DMS153 treated with DMSO at 0.1 percent for 48 hours (cell line): Measurements from ENCODE around the gene POLR3H.

Source experiments
- DNase-seq: peaks from one replicate; lab custom pipeline; 2025; ENCODE audit not compliant: unreplicated experiment; lab: John Stamatoyannopoulos, UW

The POLR3H gene

DNA sequence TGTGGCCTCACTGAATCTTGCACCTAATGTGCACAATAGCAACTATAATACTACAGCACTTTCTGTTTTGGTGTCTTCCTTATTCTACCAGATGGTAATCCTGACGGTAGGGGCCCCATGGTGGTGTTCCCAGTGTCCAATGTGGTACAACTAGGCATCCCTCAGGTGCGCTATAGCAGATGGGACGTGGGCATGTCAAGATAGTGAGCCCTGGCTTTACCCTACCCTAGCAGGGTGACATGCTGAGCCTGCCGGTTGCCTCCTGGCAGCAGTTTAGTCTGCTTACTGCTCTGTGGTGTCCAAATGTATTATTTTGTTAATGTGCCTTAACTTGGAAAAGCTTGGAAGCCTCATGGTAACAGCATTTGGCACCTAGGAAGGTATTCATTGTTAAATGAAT, 56.2 kb downstream of the POLR3H start:
- DNase-seq: no peak

DNA sequence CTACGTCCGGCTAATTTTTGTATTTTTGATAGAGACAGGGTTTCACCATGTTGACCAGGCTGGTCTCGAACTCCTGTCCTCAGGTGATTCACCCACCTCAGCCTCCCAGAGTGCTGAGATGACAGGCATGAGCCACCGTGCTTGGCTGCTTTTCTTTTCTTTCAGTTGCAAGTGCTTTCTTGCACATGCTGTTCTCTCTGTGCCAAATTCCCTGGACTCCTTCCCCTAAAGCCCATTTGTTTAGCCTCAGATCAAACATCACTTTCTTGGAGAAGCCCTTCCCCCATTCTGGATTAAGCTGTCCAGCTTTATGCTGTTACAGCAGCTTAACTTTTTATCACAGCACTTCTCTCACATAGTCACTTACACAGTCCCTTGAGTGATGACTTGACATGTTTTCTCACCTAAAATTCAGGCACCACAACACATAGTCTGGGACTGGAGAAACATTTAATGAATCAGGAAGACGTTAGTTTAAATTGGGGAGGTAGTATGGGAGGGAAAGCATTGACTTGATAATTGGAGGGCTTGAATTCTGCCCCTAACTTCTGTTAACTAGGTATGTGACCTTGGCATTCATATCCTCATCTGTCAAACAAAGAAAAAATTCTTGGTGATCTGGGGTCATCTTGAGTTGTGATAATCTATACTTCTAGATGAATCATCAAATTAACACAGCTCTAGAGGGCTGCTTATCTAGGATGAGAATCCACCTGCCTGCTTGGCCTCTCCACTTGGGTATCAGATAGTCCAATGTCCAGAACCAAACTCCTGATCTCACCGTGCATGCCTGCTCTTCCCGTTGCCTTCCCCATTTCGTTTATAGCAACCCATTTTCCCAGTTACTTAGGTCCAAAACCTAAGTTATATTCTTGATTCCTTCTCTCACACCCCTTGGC, 57.0 kb downstream of the POLR3H start:
- DNase-seq: no peak

DNA sequence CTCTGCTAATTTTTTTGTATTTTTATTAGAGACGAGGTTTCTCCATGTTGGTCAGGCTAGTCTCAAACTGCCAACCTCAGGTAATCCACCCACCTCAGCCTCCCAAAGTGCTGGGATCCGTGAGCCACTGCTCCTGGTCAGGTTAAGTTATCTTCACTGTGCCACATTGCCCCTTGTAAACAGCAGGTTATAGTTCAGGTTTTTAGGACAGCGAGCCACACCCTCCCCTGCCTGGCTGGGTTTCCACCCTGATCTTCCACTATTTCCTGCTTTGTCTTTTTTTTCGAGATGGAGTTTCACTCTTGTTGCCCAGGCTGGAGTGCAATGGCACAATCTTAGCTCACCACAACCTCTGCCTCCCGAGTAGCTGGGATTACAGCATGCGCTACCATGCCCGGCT, 59.2 kb downstream of the POLR3H start:
- DNase-seq: no peak

DNA sequence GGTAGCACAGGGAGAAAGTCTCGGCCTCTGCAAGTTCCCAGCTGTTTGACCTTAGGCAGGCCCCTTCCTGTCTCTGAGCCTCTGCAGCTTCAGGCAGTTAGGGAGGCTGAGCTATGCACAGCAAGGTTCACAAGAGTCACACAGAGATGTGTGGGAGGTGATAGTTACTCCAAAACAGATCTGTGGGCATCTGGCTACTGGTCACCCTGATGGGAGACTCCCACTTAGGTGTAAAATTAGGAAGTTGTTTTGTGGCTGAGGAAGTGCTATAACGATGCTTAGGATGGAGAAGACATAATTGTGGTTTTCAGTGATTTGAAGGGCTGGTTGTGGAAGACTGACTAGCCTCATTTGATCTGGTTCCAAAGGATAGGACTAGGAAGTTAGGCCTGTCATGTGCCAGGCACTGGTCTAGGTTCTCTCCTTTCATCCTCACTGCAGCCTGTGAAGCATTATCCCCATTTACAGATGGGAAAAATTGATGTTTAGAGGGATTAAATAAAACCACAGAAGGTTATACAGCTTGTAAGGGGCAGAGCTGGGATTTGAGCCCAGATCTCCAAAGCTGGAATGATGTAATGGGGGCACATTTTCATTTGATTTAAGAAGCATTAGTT, 61.8 kb downstream of the POLR3H start:
- DNase-seq: no peak

DNA sequence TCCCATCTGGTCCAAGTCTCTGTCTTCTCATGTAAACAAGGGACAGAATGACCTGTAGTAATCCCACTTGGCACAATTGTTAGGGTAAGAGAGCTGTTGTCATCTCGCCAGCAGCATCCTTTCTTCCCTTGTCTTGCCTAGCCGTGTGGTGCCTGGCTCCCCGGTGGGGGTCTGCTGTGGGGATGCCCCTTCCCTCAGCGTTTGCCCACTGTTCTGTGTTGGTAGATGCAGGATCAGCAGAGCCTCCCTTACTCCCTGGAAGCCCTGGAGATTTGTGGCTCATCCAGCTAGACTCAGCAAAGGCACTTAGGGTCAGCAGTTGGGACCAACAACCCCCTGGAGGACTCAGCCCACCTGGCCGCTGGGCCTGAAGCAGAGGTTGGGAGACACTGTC, 62.3 kb downstream of the POLR3H start:
- DNase-seq: no peak

DNA sequence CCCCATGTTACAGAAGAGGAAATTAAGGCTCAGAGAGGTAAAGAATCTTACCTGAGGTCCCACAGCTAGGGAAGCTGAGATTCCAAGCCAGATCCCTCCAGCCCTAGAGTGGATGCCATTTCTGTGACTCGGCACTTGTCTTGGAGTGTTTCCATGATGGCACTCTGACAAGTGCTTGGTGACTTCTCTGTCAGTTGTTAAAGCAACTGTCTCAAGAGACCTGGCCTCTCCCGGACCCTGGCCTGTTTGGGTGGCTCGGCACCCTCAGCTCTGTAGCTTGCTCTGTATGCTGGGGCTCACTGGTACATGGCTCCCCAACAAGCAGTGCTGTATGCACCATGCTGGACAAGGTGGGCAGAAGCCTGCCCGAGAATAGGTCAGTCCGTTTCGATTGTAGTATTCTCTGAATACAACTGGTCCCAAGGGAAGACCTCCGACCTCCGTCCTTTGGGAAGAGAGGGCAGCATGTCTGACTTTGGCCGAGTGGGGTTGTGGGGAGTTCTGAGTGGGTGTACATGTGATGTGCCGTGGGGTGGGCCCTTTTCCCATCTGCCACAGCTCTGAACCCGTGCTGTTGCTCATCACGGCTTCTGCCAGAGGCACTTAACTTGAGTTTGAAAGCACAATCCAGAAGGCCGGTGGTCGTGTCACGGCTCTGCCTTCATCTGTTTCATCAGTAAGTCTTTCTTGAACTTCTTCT, 63.0 kb downstream of the POLR3H start:
- DNase-seq: no peak

DNA sequence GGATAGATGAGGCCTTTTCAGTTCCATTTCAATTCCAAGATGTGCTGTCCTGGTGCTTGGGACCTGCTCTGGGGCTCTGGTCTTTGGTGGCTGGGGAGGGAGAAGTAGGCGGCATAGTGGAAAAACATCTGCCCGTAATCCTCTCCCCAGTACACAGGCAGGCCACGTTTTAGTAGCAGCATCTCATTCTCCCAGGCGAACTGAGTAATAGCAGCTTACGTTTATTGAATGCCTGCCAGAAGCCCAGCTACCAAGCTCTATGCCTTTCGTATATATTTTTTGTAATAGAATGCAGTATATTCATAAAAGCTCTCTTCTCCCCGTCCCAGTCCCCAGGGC, 63.9 kb downstream of the POLR3H start:
- no peak for DNase-seq

DNA sequence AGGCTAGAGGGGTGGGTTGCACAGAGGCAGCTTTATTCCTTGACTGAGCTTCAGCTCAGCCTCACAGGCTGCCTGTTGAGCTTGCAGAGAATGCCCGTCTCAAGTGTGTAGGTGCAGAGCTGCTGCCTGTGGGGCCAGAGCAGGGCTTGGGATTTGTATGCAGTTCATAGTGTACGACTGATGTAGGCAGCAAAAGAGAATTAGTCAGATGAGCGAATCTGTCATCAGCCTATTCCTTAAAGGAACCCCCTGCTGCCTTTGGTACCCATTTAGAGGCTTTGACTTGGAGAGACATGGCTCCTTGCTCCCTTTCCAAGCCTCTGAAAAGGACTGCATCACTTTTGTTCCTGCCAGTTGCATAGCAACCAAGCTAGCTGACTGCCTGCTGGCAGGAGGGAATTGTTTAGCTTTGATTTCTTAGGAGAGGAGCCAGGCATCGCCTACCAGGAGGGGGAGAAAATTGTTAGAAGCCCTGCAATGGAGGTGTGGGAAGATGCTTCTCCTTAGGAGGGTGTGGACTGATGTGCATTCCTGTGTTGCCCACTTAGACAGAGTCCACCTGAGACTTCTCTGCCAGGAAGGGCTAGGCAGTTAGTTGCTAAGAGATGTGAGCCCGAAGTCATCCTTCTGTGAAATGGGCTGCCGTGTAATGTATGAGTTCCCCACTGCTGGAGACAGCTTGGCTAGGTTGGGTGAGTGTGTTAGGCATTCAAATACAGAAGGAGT, 64.4 kb downstream of the POLR3H start:
- DNase-seq: no peak

DNA sequence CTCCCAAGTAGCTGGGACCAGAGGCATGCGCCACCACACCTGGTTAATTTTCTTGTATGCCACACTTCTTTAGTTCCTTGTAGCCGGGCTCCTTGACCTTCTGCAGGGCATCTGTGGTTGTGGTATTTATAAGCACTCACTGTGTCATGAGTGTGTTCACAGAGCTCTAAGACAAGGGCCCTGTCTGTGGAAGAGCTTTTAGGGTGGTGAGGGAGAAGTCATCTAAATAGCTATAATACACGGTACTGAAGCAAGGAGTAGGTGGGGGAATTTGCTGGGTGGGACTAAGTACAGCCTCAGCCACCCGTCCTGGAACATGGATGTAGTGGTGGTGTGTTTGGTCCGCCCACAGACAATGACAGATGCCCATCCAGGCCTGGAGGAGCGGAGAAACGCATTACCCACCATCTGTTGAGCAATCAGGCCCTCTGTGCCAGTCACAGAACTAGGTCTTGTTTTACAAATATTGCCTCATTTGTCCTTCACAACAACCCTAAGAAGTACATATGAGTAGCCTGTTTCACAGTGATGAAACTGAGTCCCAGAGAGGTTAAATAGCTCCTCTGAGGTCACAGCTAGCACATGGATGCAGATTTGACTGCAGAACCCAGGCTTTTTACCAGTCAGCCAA, 65.3 kb downstream of the POLR3H start:
- no peak for DNase-seq

DNA sequence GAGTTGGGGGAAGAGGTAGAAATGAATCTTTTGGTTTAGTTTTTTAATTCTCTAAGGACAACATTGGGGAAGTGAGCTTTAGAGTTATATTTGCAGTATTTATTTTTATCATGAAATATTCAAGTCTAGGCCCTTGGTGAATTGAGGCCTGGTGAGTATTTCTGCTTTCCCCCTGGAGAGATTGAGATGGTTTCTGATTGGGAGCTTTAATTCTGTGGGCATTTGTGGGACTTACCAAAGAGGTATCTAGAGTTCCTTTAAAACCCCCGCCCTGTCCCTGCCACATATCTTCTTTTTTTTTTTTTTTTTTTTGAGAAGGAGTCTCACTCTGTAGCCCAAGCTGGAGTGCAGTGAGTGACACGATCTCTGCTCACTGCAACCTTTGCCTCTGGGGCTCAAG, 65.8 kb downstream of the POLR3H start:
- no peak for DNase-seq
